ENCODE measurements around the gene MGA.

DNA sequence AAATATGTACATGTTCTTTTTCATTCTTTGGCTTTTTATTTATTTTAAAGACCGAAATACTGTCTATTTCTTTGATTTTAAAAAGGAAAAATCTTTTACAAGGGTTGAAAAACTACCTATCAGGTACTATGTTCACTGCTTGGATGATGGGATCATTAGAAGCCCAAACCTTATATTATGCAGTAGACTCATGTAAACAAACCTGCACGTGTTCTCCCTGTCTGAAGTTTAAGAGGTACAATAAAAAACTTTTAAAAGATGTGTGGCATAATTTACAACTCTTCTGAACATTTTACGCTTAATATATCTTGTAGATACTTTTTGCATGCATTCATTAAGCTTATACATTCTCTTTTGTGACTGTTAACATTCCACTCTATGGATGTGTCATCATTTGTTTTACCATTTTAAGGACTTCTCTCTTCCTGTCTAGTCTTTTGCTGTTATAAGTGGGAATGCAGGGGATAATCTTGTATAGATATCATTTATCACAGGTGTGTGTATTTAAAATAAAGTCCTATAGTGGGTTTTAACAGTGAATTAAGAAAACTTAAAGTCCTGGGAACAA is 6.2 kb downstream of the MGA start:
- TF ChIP-seq, protein P1, sequence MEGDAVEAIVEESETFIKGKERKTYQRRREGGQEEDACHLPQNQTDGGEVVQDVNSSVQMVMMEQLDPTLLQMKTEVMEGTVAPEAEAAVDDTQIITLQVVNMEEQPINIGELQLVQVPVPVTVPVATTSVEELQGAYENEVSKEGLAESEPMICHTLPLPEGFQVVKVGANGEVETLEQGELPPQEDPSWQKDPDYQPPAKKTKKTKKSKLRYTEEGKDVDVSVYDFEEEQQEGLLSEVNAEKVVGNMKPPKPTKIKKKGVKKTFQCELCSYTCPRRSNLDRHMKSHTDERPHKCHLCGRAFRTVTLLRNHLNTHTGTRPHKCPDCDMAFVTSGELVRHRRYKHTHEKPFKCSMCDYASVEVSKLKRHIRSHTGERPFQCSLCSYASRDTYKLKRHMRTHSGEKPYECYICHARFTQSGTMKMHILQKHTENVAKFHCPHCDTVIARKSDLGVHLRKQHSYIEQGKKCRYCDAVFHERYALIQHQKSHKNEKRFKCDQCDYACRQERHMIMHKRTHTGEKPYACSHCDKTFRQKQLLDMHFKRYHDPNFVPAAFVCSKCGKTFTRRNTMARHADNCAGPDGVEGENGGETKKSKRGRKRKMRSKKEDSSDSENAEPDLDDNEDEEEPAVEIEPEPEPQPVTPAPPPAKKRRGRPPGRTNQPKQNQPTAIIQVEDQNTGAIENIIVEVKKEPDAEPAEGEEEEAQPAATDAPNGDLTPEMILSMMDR (IDR thresholded peaks at IDR 0.05) = no peak
- no peak for TF ChIP-seq POLR2A (IDR thresholded peaks at IDR 0.05)
- TF ChIP-seq EP300 (IDR thresholded peaks at IDR 0.05) = no peak

Data from tibial nerve (tissue), 4 donors.